Cardiac muscle cell (in vitro differentiated cells and primary cell): ENCODE measurements around the gene STRBP. TPM values are rescaled to one million over a fixed set of nuclear protein-coding genes. Genes with fewer than 3 reads are reported as not detected.

Experiments used
- DNase-seq, 2 donors: peaks; one replicate each; pipeline versions ENCODE4 v3.0.0 to v3.0.0-alpha.2; 2010 to 2017; ENCODE audit warnings: low read depth in 1 of 2, low spot score in 1 of 2
- H3K27ac ChIP-seq: fragments of 200-600 bp; sonication (generic); 2 replicates; pipeline ENCODE4 v1.5.1; 2016
- H3K27me3 ChIP-seq: fragments of 200-600 bp; sonication (generic); 2 replicates; pipeline ENCODE4 v1.6.0; 2016; ENCODE audit warnings: control low read depth
- H3K36me3 ChIP-seq: fragments of 200-600 bp; sonication (generic); 2 replicates; pipeline ENCODE4 v1.5.1; 2016; ENCODE audit warnings: control low read depth
- H3K4me1 ChIP-seq: fragments of 200-600 bp; sonication (generic); 2 replicates; pipeline ENCODE4 v1.8.1; 2017; ENCODE audit warnings: low read depth, mild to moderate bottlenecking, mixed run types
- H3K4me3 ChIP-seq: fragments of 200-600 bp; sonication (generic); 2 replicates; pipeline ENCODE4 v1.5.1; 2016; ENCODE audit warnings: mild to moderate bottlenecking
- H3K9me3 ChIP-seq: fragments of 200-600 bp; sonication (generic); 2 replicates; pipeline ENCODE4 v1.5.1; 2017; ENCODE audit warnings: low read depth, mild to moderate bottlenecking, control low read depth
- CTCF ChIP-seq: IDR thresholded peaks from 2 replicates; pipeline ENCODE4 v1.5.1; 2012; ENCODE audit warnings: low read depth, mild to moderate bottlenecking, low read length
- polyA plus RNA-seq: library from polyadenylated mRNA; unstranded; fragments of >200 nt; fragmentation: Nextera tagmentation; extraction: Ambion mirVana; gene quantifications from 2 replicates; pipeline ENCODE4 v1.2.1, GENCODE V29; 2016
- total RNA-seq: library from RNA; depleted of rRNA; stranded (reverse); fragments of >200 nt; gene quantifications from 2 replicates; pipeline ENCODE4 v1.2.3, GENCODE V29; 2016

Gene STRBP
- total and polyA plus RNA-seq, 2 experiments from 2014 or later, result 34.1 to 42.9 TPM

- Histone ChIP-seq H3K27ac (no peak overlapping the region), H3K27me3 (no peaks in the 10 kb centered on the region), H3K4me3 (no peak overlapping the region), H3K36me3 (no peaks in the 10 kb centered on the region), H3K4me1 (no peaks in the 10 kb centered on the region), H3K9me3 (no peaks in the 10 kb centered on the region)
- DNase-seq, result no peak
- no peak for TF ChIP-seq CTCF
Observed at GRCh38 chr9:123108976-123109375, 159.4 kb downstream of the STRBP start.

- DNase-seq, result no peak
- Histone ChIP-seq H3K9me3 (no peaks in the 10 kb centered on the region), H3K27ac (no peak overlapping the region), H3K27me3 (no peaks in the 10 kb centered on the region), H3K36me3 (peaks cover 3% of the 10 kb centered on the region), H3K4me3 (no peak overlapping the region), H3K4me1 (no peaks in the 10 kb centered on the region)
- TF ChIP-seq CTCF, result no peak
Observed at GRCh38 chr9:123107639-123108285, 160.6 kb downstream of the STRBP start.

GRCh38 chr9:123105490-123105889 lies 162.9 kb downstream of the STRBP start:
- no peak for DNase-seq
- Histone ChIP-seq H3K27me3 (no peaks in the 10 kb centered on the region), H3K27ac (no peak overlapping the region), H3K4me3 (no peak overlapping the region), H3K9me3 (no peaks in the 10 kb centered on the region), H3K4me1 (no peaks in the 10 kb centered on the region), H3K36me3 (peaks cover 16% of the 10 kb centered on the region)
- TF ChIP-seq CTCF, result no peak

- Histone ChIP-seq H3K27me3 (no peaks in the 10 kb centered on the region), H3K36me3 (peaks cover 17% of the 10 kb centered on the region), H3K27ac (no peak overlapping the region), H3K9me3 (no peaks in the 10 kb centered on the region), H3K4me1 (no peaks in the 10 kb centered on the region), H3K4me3 (no peak overlapping the region)
- no peak for TF ChIP-seq CTCF
- no peak for DNase-seq
Observed at GRCh38 chr9:123104807-123105206, 163.6 kb downstream of the STRBP start.

DNA sequence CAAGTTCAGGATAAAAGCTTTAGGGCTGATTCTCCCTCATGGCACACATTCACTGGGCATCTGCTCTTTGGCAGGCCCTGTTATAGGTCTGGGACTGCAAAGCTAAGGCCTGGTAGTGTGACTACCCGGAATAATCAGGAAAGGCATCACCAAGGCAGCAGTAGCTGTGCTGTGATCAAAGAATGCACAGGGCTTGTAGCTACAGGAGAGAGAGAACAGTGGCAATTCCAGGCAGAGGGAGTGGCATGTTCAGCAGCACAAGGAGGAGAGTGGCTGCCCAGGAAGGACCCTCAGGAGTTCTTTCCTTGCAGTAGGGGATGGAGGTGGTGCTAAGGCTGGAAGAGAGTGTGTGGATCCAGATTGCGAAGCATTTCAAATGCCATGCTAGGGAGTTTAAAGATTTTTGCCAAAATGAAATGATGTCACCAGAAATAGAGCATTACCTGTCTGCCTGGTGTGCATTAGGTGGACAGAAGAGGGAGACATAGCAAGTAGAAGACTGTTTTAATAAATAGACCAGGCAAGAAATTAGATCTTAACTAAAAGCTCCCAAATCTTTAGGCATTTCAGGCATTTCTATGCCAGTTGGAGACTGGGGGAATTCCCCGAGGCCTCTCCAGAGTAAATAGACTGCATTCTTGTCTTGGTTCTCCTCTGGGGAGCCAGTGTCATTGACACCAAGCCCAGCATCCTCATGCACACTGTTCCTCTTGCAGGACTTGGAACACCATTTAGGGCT lies 165.8 kb downstream of the STRBP start:
- no peak for DNase-seq
- Histone ChIP-seq H3K27me3 (no peaks in the 10 kb centered on the region), H3K9me3 (no peaks in the 10 kb centered on the region), H3K4me3 (no peak overlapping the region), H3K27ac (peak overlapping the region; percentile 44), H3K4me1 (no peaks in the 10 kb centered on the region), H3K36me3 (peaks cover 38% of the 10 kb centered on the region)
- TF ChIP-seq CTCF, result peak; percentile 19
